Vagina (tissue), 2 donors: ENCODE results near the gene DSP. TPM values are rescaled to one million over a fixed set of nuclear protein-coding genes. Genes with fewer than 3 reads are reported as not detected.

Experiments
- DNase-seq, 2 donors: peaks; one replicate each; pipeline ENCODE4 v3.0.0-alpha.2; 2017; ENCODE audit errors: extremely low spot score in 2 of 2
- H3K27ac ChIP-seq: fragments of 200-600 bp; sonication (generic); one replicate; pipeline ENCODE4 v1.5.1; 2019
- H3K27me3 ChIP-seq: fragments of 200-600 bp; sonication (generic); one replicate; pipeline ENCODE4 v1.5.1; 2019
- H3K36me3 ChIP-seq, 2 donors: fragments of 200-600 bp; sonication (generic); one replicate each; pipeline ENCODE4 v1.5.1; 2017 to 2019
- H3K4me1 ChIP-seq: fragments of 200-600 bp; sonication (generic); one replicate; pipeline ENCODE4 v1.5.1; 2019
- H3K4me3 ChIP-seq, 2 donors: fragments of 200-600 bp; sonication (generic); 1 replicate in 1 of 2; 2 replicates in 1 of 2; pipeline ENCODE4 v1.5.1; 2016 to 2019
- H3K9me3 ChIP-seq: fragments of 200-600 bp; sonication (generic); one replicate; pipeline ENCODE4 v1.5.1; 2019
- CTCF ChIP-seq, 3 experiments: fragments of 450-650 bp in 2 of 3; fragments of 200-600 bp in 1 of 3; sonication (generic) in 1 of 3; IDR thresholded peaks; one replicate each; pipeline ENCODE4 v1.5.1; 2017 to 2019; ENCODE audit warnings: antibody characterized with exemption in 3 of 3, mild to moderate bottlenecking in 2 of 3, moderate library complexity in 2 of 3
- POLR2A ChIP-seq, 2 donors: fragments of 450-650 bp; IDR thresholded peaks; one replicate each; pipeline ENCODE4 v1.6.1; 2017; ENCODE audit warnings: antibody characterized with exemption in 2 of 2, mild to moderate bottlenecking in 2 of 2, moderate library complexity in 2 of 2
- POLR2AphosphoS5 ChIP-seq, 2 donors: sonication (generic); formaldehyde crosslinking; IDR thresholded peaks; one replicate each; pipeline ENCODE4 v1.9.0; 2017; ENCODE audit warnings: antibody characterized with exemption in 2 of 2, mild to moderate bottlenecking in 2 of 2, low read depth in 1 of 2; ENCODE audit not compliant: insufficient read depth in 1 of 2
- intact Hi-C: fragments of 100-400 bp; cut with DNase I; formaldehyde crosslinking; loops from one replicate; pipeline ENCODE4 v1.15.1; 2023
- total RNA-seq: library from RNA; depleted of rRNA; stranded (reverse); fragments of >200 nt; gene quantifications from one replicate; pipeline ENCODE4 v1.2.3, GENCODE V29; 2016

The DSP gene
- total RNA-seq, 1 donor from 2014 or later: 802 TPM

DNA sequence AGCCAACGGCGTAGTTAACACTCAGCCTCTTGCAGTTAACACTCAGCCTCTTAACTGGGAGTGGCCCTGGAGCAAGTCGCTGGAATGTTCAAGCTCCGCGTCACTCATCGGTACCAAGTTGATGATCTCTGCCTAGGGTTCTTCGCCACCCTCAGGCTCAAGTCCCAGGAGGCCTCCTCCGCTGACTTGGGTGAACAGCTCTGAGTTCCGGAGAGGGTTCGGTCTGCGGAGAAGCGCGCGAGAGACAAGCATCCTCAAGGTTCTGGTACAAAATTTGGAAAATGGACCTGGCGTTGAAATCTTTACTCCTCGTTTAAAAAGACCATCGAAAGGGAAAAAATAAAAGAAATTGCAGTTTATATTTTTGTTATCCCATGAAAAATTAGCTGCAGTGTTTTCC lies 876 bp upstream of the DSP start:
- peaks cover 24% of the 10 kb centered on the region for H3K4me1 ChIP-seq
- DNase-seq: no peak
- H3K27ac ChIP-seq: peak overlapping the region; percentile 89
- peaks cover 3% of the 10 kb centered on the region for H3K27me3 ChIP-seq
- no peaks in the 10 kb centered on the region for H3K9me3 ChIP-seq
- peak overlapping the region; percentile 55 to 61 for H3K4me3 ChIP-seq
- intact Hi-C loops: no loop called here
- no peaks in the 10 kb centered on the region for H3K36me3 ChIP-seq
- TF ChIP-seq POLR2A (IDR thresholded peaks at IDR 0.05) (no peak), POLR2AphosphoS5 (IDR thresholded peaks at IDR 0.05; ENCODE audit: insufficient read depth in 1 of 2, low read depth in 1 of 2) (peak in 1 of 2 donors; percentile 26), CTCF (IDR thresholded peaks at IDR 0.05) (no peak)

- H3K27ac ChIP-seq: peak overlapping the region; percentile 89
- TF ChIP-seq CTCF (IDR thresholded peaks at IDR 0.05): no peak
- TF ChIP-seq POLR2A (IDR thresholded peaks at IDR 0.05): no peak
- peak in 1 of 2 donors; percentile 38 for TF ChIP-seq POLR2AphosphoS5 (IDR thresholded peaks at IDR 0.05; ENCODE audit: insufficient read depth in 1 of 2, low read depth in 1 of 2)
- intact Hi-C loops: no loop called here
- H3K9me3 ChIP-seq: no peaks in the 10 kb centered on the region
- DNase-seq: no peak
- peak overlapping the region; percentile 55 to 61 for H3K4me3 ChIP-seq
- peaks cover 3% of the 10 kb centered on the region for H3K27me3 ChIP-seq
- peaks cover 24% of the 10 kb centered on the region for H3K4me1 ChIP-seq
- no peaks in the 10 kb centered on the region for H3K36me3 ChIP-seq
Measured at GRCh38 chr6:7542065-7542873, 798 bp downstream of the DSP start.

DNA sequence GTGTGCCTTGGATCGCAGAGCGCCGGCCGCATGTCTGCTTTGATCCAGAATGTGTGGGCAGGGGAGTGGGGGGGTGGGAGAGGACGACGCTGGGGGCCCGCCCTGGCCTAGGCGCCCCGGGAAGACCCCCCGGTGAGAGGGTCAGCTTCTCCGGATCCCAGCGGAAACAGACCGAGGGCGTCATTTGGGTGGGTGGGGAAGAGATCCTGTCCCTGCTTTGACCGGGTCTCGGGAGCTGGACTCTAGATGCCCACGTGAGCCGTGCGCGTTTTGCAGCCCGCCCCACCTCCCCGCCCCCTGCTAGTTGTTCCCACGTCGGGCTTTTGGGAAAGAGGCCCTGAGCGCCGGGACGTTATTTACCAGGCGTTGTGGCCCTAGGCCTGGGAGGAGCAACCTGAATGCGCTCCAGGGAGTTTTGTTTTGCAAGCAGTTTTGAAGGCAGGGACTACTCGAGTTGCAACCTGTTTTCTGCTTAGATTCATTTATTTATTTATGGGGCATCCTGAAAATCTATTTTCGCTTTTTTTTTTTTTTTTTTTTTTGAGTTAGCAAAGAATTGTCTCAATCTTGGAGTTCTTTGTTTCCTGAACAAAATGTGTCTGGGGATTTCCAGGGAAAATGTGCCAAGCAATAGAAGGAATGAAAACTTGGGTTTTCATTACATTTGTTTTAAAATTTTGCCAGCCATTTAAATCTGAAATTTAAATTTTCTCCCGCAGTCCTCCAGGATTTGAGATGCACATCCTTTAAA lies 1.6 kb downstream of the DSP start:
- Histone ChIP-seq H3K27ac (peak overlapping the region; percentile 89), H3K36me3 (no peaks in the 10 kb centered on the region), H3K27me3 (peaks cover 3% of the 10 kb centered on the region), H3K9me3 (no peaks in the 10 kb centered on the region), H3K4me1 (peaks cover 24% of the 10 kb centered on the region), H3K4me3 (peak overlapping the region; percentile 55 to 61)
- DNase-seq: no peak
- intact Hi-C loops: no loop called here
- TF ChIP-seq CTCF (IDR thresholded peaks at IDR 0.05): no peak
- TF ChIP-seq POLR2AphosphoS5 (IDR thresholded peaks at IDR 0.05; ENCODE audit: insufficient read depth in 1 of 2, low read depth in 1 of 2): peak in 1 of 2 donors; percentile 39

GRCh38 chr6:7543789-7544424 lies 2.4 kb downstream of the DSP start:
- Histone ChIP-seq H3K36me3 (no peaks in the 10 kb centered on the region), H3K4me1 (peaks cover 24% of the 10 kb centered on the region), H3K27ac (peak overlapping the region; percentile 89), H3K4me3 (peak overlapping the region; percentile 13 to 61), H3K9me3 (no peaks in the 10 kb centered on the region), H3K27me3 (peaks cover 3% of the 10 kb centered on the region)
- TF ChIP-seq POLR2A (IDR thresholded peaks at IDR 0.05): no peak
- TF ChIP-seq CTCF (IDR thresholded peaks at IDR 0.05): no peak
- no peak for TF ChIP-seq POLR2AphosphoS5 (IDR thresholded peaks at IDR 0.05; ENCODE audit: insufficient read depth in 1 of 2, low read depth in 1 of 2)
- intact Hi-C loops: no loop called here
- no peak for DNase-seq
